Activated CD4-positive, CD25-positive, alpha-beta regulatory T cell treated with anti-CD3 and anti-CD28 coated beads, Interleukin-2, amount 50 U/mL, for 72 hours (primary cell): ENCODE measurements around the gene LPA.

Experiments used
- DNase-seq: peaks from one replicate; pipeline ENCODE4 v3.0.0; 2021

The LPA gene

GRCh38 chr6:160513836-160514235, 150.2 kb downstream of the LPA start:
- no peak for DNase-seq

DNA sequence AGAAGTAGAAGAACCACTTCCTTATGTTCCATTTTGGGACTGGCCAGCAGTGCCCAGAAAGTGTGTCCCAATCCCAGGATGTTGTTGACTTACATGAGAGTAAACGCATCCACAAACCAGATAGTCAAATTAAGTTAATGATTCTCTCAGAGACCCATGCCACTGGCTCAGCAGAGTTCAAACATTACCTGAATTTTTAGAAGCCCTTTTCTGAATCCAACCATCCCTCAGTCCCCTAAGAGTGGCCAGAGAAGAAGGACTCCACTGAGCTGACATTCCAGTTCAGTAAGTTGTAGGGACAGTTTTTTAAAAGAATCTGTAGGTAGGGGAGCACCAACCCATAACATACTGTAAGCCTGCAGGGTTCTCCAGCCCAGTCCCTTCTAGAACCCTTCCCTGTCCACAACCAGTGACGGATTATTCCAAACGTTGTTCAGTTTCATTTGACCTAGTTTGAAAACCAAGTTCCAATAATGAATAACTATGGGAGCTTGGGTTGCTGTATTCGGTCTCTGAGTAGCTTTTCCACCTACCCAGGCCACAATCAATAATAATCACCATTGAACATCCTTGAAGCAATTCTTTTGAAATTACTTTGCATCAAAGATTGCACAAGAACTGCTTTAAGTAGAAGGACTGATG, 153.0 kb downstream of the LPA start:
- DNase-seq: no peak

DNA sequence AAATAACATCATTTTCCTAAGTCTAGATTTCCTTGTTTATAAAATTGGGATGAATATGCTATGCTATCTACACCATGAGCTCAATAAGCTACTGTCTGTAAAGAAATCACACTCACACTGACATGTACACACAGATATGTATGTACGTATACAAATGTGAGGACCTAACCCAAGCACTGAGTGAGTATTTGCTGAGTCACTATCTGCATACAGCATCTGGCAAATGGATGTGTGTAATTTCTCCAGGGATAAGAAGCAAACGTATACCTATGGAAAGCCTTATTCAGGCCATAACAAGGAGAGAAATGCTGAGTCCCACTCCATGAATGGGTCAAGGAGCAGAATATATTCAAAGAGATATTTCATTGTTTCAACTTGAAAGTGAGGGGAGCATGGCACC, 153.9 kb downstream of the LPA start:
- DNase-seq: no peak

DNA sequence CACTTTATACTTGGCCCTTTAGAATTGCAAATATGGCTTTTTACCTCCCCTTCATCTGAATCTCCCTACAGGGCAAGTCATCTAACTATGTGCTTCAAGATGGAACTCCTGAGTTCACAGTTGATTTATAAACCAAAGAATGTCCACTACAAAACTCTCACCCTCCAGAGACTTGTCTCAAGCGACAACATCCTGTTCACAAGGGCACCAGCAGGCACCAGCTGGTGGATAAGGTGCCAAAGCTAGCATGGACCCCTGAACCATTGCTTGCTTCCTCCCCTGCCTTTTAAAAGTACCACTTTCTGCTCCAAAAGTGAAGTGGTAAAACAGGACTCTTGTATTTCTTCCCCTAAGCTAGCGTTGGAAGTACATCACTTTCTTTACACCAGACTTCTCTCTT, 154.5 kb downstream of the LPA start:
- DNase-seq: no peak

DNA sequence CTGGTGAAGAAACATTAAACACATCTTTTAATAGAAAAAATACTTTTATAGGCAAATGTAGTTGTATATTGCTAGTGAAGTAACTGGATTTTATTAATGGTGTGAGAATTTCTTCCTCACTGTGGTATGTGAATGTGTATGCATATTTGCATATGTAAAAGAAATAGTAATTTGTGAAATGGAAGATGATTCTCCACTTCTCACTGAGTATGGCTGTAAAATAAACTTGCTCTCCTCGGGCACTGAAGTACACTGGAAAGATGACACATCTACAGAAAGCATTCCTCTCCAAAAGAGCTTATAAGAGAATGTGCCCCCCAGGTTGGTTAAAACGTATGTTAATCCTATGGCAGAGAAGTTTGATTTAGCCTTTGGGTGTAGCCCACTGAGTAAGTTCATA, 155.5 kb downstream of the LPA start:
- DNase-seq: no peak

- DNase-seq: no peak
These were observed 156.7 kb downstream of the LPA start for GRCh38 chr6:160507420-160507819.

- DNase-seq: no peak
These were observed 158.1 kb downstream of the LPA start for GRCh38 chr6:160505970-160506369.

GRCh38 chr6:160500639-160501038, 163.4 kb downstream of the LPA start:
- no peak for DNase-seq

GRCh38 chr6:160494576-160494975, 169.5 kb downstream of the LPA start:
- DNase-seq: no peak

- DNase-seq: no peak
These were observed 175.0 kb downstream of the LPA start for GRCh38 chr6:160489091-160489490.

DNA sequence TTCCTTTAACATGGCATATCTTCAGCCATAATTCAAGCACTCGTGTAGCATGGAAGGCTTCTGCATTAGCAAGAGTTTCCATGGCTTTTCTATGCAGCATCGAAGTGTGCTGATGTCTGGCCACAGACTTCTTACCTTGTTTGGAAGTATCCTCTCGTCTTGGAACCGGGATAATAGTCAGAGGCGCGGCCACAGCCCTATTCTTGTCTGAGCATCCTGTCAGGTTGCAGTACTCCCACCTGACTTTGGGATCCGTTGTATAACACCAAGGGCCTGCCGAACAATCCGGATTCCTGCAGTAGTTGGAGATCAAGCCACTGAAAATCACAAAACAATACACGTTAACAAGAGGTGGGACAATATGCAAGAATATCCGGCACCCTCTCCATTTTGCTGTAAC, 177.0 kb downstream of the LPA start:
- DNase-seq: no peak
